Activated CD4-positive, alpha-beta T cell treated with anti-CD3 and anti-CD28 coated beads, Interleukin-2, amount 50 U/mL, for 1 hour (primary cell): ENCODE results near the gene TRIM44.

Experiments
- DNase-seq: peaks from one replicate; pipeline ENCODE4 v3.0.0-alpha.2; 2020

TRIM44 gene

DNA sequence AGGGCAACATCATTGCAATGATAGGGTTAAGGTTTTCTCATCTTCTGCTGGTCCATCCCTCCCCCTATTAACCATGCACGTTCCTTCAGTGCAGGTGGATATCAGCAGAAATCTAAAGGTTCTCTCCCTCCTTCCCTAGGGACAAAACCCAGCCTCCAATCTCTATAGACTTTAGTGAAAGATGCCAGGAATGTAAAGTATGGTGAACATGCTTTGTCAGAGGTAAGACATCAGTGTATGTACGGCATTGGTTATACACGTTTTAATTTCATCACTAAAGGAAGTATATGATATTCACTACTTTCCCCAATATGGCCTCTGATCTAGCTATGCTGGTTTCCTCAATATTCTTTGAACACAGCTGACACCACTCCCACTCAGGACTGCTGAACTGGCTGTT is 200.1 kb downstream of the TRIM44 start:
- DNase-seq = no peak

DNA sequence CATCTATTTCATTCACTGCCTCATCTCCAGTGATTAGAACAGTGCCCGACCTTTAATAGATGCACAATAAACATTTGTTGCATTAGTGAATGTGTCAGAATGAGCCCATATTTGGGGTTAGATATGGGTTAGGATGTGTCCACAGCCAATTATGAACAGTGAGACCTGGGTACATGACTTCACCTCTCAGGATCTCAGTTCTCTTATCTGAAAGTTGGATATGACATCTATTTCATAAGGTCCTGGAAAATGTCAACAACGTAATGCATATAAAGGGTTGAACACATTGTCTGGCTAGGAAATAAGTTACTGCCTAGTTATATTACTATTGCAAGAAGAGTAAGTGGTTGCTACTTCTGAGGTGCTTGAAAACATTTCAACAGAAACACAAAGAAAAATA is 201.6 kb downstream of the TRIM44 start:
- DNase-seq = no peak

DNA sequence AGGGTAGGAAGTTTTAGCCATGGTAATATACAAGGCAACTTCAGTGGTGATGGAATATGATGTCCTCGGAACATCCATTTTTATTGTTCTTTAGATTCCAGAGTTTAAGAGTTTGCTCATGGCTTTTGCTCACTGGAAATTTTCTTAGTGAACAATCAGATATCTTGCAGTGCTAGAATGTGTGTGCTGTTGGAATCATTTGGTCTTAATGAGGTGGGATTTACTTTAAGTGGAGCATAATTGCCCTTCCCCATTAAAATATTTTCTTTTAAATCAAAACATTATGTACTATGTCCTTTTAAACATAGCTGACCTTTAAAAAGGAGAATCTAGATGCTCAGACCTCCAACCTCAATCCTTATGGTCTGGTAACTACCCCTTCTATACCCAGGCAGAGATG is 204.0 kb downstream of the TRIM44 start:
- no peak for DNase-seq
